ENCODE data around the gene B4GALNT3. TPM values are rescaled to one million over a fixed set of nuclear protein-coding genes. Genes with fewer than 3 reads are reported as not detected.

The B4GALNT3 gene
- total RNA-seq, 1 experiment from 2014 or later, result 0.06 TPM

- DNase-seq (ENCODE audit: low read depth), result peak; percentile 67
Observed at GRCh38 chr12:467591-467990, 7.9 kb downstream of the B4GALNT3 start.

- no peak for DNase-seq (ENCODE audit: low read depth)
Observed at GRCh38 chr12:468671-469389, 9.1 kb downstream of the B4GALNT3 start.

GRCh38 chr12:470133-470532 is 10.4 kb downstream of the B4GALNT3 start:
- no peak for DNase-seq (ENCODE audit: low read depth)

GRCh38 chr12:473198-473597 is 13.5 kb downstream of the B4GALNT3 start:
- no peak for DNase-seq (ENCODE audit: low read depth)

GRCh38 chr12:473863-474577 is 14.3 kb downstream of the B4GALNT3 start:
- DNase-seq (ENCODE audit: low read depth), result no peak

- DNase-seq (ENCODE audit: low read depth), result no peak
Observed at GRCh38 chr12:475286-475685, 15.5 kb downstream of the B4GALNT3 start.

GRCh38 chr12:479161-479560 is 19.4 kb downstream of the B4GALNT3 start:
- no peak for DNase-seq (ENCODE audit: low read depth)

GRCh38 chr12:480831-481816 is 21.4 kb downstream of the B4GALNT3 start:
- DNase-seq (ENCODE audit: low read depth), result peak; percentile 83

- no peak for DNase-seq (ENCODE audit: low read depth)
Observed at GRCh38 chr12:482061-482460, 22.3 kb downstream of the B4GALNT3 start.

- DNase-seq (ENCODE audit: low read depth), result no peak
Observed at GRCh38 chr12:484096-484495, 24.4 kb downstream of the B4GALNT3 start.

- no peak for DNase-seq (ENCODE audit: low read depth)
Observed at GRCh38 chr12:490260-490659, 30.5 kb downstream of the B4GALNT3 start.

GRCh38 chr12:495466-495865 is 35.7 kb downstream of the B4GALNT3 start:
- DNase-seq (ENCODE audit: low read depth), result no peak

- DNase-seq (ENCODE audit: low read depth), result no peak
Observed at GRCh38 chr12:496736-497135, 37.0 kb downstream of the B4GALNT3 start.

- no peak for DNase-seq (ENCODE audit: low read depth)
Observed at GRCh38 chr12:497501-498160, 37.9 kb downstream of the B4GALNT3 start.

- DNase-seq (ENCODE audit: low read depth), result no peak
Observed at GRCh38 chr12:499837-500458, 40.2 kb downstream of the B4GALNT3 start.

- no peak for DNase-seq (ENCODE audit: low read depth)
Observed at GRCh38 chr12:501722-502447, 42.1 kb downstream of the B4GALNT3 start.

- DNase-seq (ENCODE audit: low read depth), result peak; percentile 58
Observed at GRCh38 chr12:503111-503761, 43.5 kb downstream of the B4GALNT3 start.

- no peak for DNase-seq (ENCODE audit: low read depth)
Observed at GRCh38 chr12:505221-505620, 45.5 kb downstream of the B4GALNT3 start.

- no peak for DNase-seq (ENCODE audit: low read depth)
Observed at GRCh38 chr12:507391-507796, 47.7 kb downstream of the B4GALNT3 start.

- no peak for DNase-seq (ENCODE audit: low read depth)
Observed at GRCh38 chr12:508145-508544, 48.4 kb downstream of the B4GALNT3 start.

Data from LHCN-M2 (cell line).